BJ (cell line): ENCODE data around the gene NOTO. TPM values are rescaled to one million over a fixed set of nuclear protein-coding genes. Genes with fewer than 3 reads are reported as not detected.

Experiments
- CTCF ChIA-PET: fragments of 350-600 bp; formaldehyde crosslinking; extraction: SDS; loops from one replicate; lab custom pipeline; 2021; ENCODE audit warnings: antibody characterized with exemption, inconsistent platforms; lab: Yijun Ruan, JAX
- POLR2A ChIA-PET: fragments of 300-600 bp; sonication (Branson Sonifier 250); formaldehyde crosslinking; extraction: SDS; loops from one replicate; lab custom pipeline; 2021; ENCODE audit warnings: antibody characterized with exemption; lab: Charles Lee
- DNase-seq: peaks from one replicate; pipeline ENCODE4 v3.0.0-alpha.2; 2011; ENCODE audit warnings: low read depth
- H3K27me3 ChIP-seq: 2 replicates; pipeline ENCODE4 v1.6.0; 2011; ENCODE audit warnings: low read length; ENCODE audit not compliant: control insufficient read depth, insufficient read depth
- H3K36me3 ChIP-seq: 2 replicates; pipeline ENCODE4 v1.5.1; 2011; ENCODE audit warnings: low read length; ENCODE audit not compliant: control insufficient read depth, insufficient read depth
- H3K4me3 ChIP-seq: 2 replicates; pipeline ENCODE4 v1.5.1; 2011; ENCODE audit warnings: low read depth, mild to moderate bottlenecking, control low read depth, low read length
- polyA plus RNA-seq: library from polyadenylated mRNA; depleted of rRNA; stranded (reverse); fragments of >200 nt; gene quantifications from 2 replicates; pipeline ENCODE4 v1.2.3, GENCODE V29; 2011
- TF ChIP-seq, protein P1 (sequence below): IDR thresholded peaks from 2 replicates; pipeline ENCODE4 v1.5.1; 2011; ENCODE audit warnings: low read depth, mild to moderate bottlenecking, control low read depth, inconsistent platforms, low read length, moderate library complexity; ENCODE audit not compliant: insufficient read depth

The NOTO gene
- polyA plus RNA-seq, 1 experiment, result not detected

DNA sequence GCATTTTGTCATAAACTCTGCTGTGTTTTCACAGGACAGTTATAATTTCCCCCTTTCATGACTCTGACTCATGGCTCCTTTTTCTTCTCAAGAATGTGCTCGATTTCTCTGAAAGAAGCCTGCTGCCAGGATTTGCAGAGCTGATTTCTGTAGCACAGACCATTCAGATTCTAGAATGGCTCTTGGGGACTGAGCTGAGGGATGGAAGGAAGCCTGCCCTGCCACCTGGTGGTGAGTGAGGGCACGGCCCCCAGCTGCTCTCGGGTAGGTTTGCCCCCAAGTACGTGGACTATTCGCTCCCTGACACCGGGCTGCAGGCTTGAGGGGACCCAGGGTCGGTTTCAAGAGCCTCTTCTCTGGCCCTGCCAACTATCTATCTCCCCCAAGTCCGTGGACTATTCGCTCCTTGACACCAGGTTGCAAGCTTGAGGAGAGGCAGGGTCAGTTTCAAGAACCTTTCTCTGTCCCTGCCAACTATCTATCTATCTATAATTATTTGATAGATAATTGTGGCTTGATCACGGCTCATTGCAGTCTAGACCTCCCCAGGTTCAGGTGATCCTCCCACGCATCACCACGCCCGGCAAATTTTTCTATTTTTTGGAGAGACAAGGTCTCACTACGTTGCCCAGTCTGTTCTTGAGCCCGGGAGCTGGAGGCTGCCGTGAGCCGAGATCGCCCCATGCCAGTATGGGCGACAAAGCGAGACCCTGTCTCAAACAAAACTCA is 10.2 kb downstream of the NOTO start:
- TF ChIP-seq, protein P1, sequence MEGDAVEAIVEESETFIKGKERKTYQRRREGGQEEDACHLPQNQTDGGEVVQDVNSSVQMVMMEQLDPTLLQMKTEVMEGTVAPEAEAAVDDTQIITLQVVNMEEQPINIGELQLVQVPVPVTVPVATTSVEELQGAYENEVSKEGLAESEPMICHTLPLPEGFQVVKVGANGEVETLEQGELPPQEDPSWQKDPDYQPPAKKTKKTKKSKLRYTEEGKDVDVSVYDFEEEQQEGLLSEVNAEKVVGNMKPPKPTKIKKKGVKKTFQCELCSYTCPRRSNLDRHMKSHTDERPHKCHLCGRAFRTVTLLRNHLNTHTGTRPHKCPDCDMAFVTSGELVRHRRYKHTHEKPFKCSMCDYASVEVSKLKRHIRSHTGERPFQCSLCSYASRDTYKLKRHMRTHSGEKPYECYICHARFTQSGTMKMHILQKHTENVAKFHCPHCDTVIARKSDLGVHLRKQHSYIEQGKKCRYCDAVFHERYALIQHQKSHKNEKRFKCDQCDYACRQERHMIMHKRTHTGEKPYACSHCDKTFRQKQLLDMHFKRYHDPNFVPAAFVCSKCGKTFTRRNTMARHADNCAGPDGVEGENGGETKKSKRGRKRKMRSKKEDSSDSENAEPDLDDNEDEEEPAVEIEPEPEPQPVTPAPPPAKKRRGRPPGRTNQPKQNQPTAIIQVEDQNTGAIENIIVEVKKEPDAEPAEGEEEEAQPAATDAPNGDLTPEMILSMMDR, result peak; percentile 98
- H3K36me3 ChIP-seq, result no peaks in the 10 kb centered on the region
- POLR2A ChIA-PET, result no interaction called here
- no peak overlapping the region for H3K4me3 ChIP-seq
- DNase-seq, result peak; percentile 35
- H3K27me3 ChIP-seq, result peaks cover 5% of the 10 kb centered on the region; the same call in 1 of the 2 replicates
- CTCF ChIA-PET, result interaction anchor here (0.6 to 4.8 kb wide), 33 partner anchors 8 to 325 kb away, joined by 3 to 37 read pairs (median 3); partner anchors contain the start of genes CCT7, NOTO, PRADC1 and RAB11FIP5

DNA sequence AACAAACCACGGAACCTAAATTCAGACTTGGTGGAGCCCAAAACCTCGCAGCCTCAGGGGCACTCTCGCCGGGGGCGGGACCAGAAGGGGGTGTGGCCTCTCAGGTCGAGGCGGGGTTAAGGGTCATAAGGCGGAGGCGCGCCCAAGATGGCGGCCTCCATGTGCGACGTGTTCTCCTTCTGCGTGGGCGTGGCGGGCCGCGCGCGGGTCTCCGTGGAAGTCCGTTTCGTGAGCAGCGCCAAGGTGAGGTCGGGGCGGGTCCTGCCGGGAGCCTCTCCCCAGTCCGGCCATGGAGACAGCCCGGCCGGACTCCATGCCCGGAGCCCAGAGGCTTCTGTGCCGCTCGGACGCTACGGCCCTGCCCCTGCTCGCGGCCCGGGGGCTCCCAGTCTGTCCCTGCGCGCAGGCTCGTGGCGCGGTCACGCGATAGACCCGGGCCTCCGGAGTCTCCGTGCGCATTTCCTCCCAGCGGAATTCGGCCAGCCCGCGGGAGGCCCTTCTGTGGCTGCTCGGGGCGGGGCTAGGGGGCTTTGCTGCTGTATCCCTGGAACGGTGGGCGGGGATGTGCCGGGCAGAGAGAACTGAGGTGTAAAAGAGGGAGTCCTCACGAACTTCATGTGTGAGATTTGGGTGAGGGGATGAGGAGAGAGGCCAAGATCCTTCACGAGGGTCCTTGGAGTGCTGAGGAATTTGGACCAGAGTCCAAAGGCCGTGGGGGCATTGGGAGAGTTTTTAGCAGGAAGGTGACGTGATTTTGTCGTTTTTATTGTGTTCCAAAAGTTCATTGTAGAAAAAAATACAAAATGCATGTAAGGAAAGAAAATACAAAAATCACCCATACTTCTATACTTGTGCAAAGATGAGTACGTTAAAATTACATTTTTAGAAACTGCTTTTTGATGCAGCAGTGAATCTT is 12.0 kb downstream of the NOTO start, which contains the start of gene SMYD5:
TSS of gene SMYD5 (plus strand) at position 126 of the 916 bp plus-strand sequence. CDS start at position 148, 22 bp downstream.
- CTCF ChIA-PET, result interaction anchor here (1.2 to 4.8 kb wide), 6 partner anchors 15 to 327 kb away, joined by 3 to 37 read pairs (median 10); partner anchors contain the start of gene SPR
- POLR2A ChIA-PET, result no interaction called here
- TF ChIP-seq, protein P1, result no peak

DNA sequence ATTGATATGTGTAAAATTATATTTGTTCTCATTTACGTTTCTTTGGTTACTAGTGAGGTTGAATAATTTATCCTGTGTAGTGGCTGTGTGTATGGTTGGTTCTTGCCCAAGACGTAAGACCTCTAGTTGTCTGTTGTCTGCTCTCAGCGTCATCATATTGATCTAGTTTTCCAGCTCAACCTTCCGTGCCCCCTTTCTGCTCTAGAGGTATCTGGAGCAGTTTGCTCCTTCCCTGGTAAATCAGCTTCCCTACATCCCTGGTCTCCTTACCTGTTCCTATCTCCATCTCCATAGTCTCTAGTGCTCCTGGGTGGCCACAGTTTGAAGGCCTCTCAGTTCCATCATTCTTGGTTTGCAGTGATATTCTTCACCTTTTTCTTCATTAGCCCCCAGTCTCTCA is 12.9 kb downstream of the NOTO start:
- peak overlapping the region; percentile 84 for H3K4me3 ChIP-seq
- H3K27me3 ChIP-seq, result no peaks in the 10 kb centered on the region
- ChIA-PET CTCF (interaction anchor here (1.2 to 1.3 kb wide), 2 partner anchors 14 to 20 kb away, joined by 3 to 4 read pairs; no protein-coding TSS in a partner anchor), POLR2A (no interaction called here)
- H3K36me3 ChIP-seq, result 0 out of 2 replicates have a peak, but pooled peaks cover 3% of the 10 kb centered on the region
- no peak for DNase-seq
- TF ChIP-seq, protein P1, result no peak

More for the DNA sequence above, 12.0 kb downstream of the NOTO start, which contains the start of gene SMYD5:
- Histone ChIP-seq H3K4me3 (peak within 1 kb of the TSS; percentile 84), H3K27me3 (peaks cover 3% of the 10 kb centered on the region; the same call in 1 of the 2 replicates), H3K36me3 (no peaks in the 10 kb centered on the region)
- no peak for DNase-seq

DNA sequence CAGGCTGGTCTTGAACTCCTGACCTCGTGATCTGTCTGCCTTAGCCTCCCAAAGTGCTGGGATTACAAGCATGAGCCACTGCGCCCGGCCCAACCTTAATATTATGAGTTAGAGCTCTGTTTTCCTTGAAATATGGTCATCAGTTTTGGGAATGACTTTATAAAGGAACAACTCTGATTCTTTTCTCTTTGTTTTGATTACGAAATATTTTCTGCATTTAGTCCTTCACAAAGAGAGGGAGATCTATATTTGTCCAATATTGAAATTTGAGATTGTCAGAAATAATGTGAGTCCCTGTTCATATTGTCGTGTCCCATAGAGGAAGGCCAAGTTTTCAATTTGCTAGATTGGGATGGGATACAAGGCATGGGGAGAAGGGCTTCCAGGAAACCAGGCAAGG is 14.8 kb downstream of the NOTO start:
- Histone ChIP-seq H3K4me3 (no peak overlapping the region), H3K27me3 (no peaks in the 10 kb centered on the region), H3K36me3 (peaks cover 3% of the 10 kb centered on the region)
- POLR2A ChIA-PET, result no interaction called here
- DNase-seq, result no peak
- CTCF ChIA-PET, result interaction anchor here (0.6 to 2.1 kb wide), 3 partner anchors 40 to 323 kb away, joined by 3 to 7 read pairs (median 3); no protein-coding TSS in a partner anchor
- TF ChIP-seq, protein P1, result no peak
